ENCODE measurements around the gene PLAC9. TPM values are rescaled to one million over a fixed set of nuclear protein-coding genes. Genes with fewer than 3 reads are reported as not detected.
A peak's percentile ranks its signal among the peaks of the same experiment; 100 is the strongest.

The PLAC9 gene
- total and polyA plus RNA-seq, 2 donors = 7.9 to 9.8 TPM

DNA sequence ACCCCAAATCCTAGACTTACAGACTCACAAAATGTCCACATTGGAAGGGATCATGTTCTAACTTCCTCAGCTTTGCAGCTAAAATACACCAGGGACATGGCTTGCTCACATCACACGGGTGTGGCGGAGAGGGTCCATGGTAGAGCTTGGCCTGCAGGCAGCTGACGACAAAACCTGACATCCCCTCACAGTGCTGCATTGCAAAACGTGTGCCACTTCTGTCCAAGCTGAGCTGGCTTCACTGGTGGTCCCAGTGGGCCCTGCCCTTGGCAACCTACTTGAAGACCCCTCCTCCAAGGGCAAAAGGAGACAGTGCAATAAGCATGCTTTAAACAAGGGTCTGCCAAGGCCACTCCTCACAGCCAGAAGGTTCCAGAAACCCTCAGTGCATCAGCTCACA lies 50.9 kb downstream of the PLAC9 start:
- Histone ChIP-seq H3K4me3 (ENCODE audit: low read length in 2 of 2) (no peak overlapping the region), H3K27ac (ENCODE audit: low read depth in 1 of 2, low read length in 1 of 2) (no peak overlapping the region), H3K9me3 (ENCODE audit: control insufficient read depth in 2 of 2, insufficient read depth in 1 of 2, low read length in 1 of 2) (peaks cover 1 to 7% of the 10 kb centered on the region in 2 donors), H3K27me3 (ENCODE audit: control insufficient read depth in 2 of 2, insufficient read depth in 1 of 2, low read length in 1 of 2) (no peaks in the 10 kb centered on the region), H3K36me3 (ENCODE audit: control insufficient read depth in 2 of 2, insufficient read depth in 2 of 2, low read length in 1 of 2) (peaks cover 15 to 30% of the 10 kb centered on the region in 2 donors), H3K4me1 (ENCODE audit: control insufficient read depth in 2 of 2, insufficient read depth in 2 of 2, low read length in 2 of 2) (peaks cover 26 to 48% of the 10 kb centered on the region in 2 donors)
- no peak for DNase-seq (ENCODE audit: low read depth in 6 of 9, low spot score in 9 of 9)
- WGBS = 83% methylated on average over 4 of the region's 4 CpGs

DNA sequence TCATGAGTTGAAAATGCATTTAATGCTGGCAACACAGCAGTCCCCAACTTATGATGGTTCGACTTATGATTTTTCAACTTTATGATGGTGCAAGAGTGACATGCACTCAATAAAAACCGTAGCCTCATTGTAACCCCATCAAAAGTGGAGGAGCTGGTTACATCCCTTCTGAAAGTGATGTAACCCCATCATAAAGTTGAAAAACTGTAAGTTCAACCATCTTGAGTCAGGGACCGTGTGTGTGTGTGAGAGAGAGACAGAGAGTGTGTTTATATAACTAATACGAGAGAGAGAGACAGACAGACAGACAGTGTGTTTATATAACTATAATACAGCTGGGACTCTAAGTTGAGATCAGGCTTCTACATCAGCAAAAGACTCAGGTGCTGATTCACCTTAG lies 51.8 kb downstream of the PLAC9 start:
- WGBS = 95% methylated on average over 4 of the region's 4 CpGs
- Histone ChIP-seq H3K4me3 (ENCODE audit: low read length in 2 of 2) (no peak overlapping the region), H3K36me3 (ENCODE audit: control insufficient read depth in 2 of 2, insufficient read depth in 2 of 2, low read length in 1 of 2) (peaks cover 15 to 28% of the 10 kb centered on the region in 2 donors)

DNA sequence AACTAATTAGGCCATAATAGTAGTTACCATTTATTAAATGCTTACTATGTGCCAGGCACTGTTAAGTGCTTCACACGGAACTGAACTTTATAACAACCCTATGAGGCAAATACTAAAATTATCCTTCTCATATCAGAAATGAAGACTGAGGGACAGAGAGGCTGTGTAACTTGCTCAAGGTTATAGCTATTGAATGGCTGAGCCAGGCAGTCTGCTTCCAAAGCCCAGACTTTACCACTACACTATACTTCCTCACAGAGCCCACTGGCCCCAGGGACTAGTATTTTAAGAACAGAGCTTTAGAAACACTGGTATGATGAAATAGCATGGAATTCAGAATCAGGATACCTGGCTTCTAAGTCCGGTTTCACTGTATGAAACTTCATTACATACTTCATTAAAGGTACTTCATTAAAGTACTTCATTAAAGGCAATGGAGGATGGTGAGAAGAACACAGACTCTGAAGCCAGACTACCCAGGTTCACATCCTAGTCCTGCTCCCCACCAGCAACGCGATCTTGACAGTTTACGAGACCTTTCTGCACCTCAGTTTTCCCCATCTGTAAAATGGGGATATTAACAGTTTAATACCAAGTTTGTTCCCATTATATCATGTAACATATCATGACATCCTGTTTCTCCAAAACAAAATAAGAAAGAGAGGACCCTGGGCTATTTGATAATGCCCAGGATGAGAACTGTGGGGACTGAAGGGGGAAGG lies 53.2 kb downstream of the PLAC9 start:
- peaks cover 4 to 16% of the 10 kb centered on the region in 2 donors for H3K36me3 ChIP-seq (ENCODE audit: control insufficient read depth in 2 of 2, insufficient read depth in 2 of 2, low read length in 1 of 2)
- H3K4me1 ChIP-seq (ENCODE audit: control insufficient read depth in 2 of 2, insufficient read depth in 2 of 2, low read length in 2 of 2) = peaks cover 41 to 59% of the 10 kb centered on the region in 2 donors
- H3K9me3 ChIP-seq (ENCODE audit: control insufficient read depth in 2 of 2, insufficient read depth in 1 of 2, low read length in 1 of 2) = peaks cover 1 to 7% of the 10 kb centered on the region in 2 donors
- no peak for DNase-seq (ENCODE audit: low read depth in 6 of 9, low spot score in 9 of 9)
- H3K27me3 ChIP-seq (ENCODE audit: control insufficient read depth in 2 of 2, insufficient read depth in 1 of 2, low read length in 1 of 2) = no peaks in the 10 kb centered on the region
- H3K27ac ChIP-seq (ENCODE audit: low read depth in 1 of 2, low read length in 1 of 2) = peak overlapping the region; percentile 25 to 99
- 99% methylated on average over 5 of the region's 5 CpGs for WGBS
- H3K4me3 ChIP-seq (ENCODE audit: low read length in 2 of 2) = no peak overlapping the region

More for the DNA sequence above, 51.8 kb downstream of the PLAC9 start:
- no peaks in the 10 kb centered on the region for H3K27me3 ChIP-seq (ENCODE audit: control insufficient read depth in 2 of 2, insufficient read depth in 1 of 2, low read length in 1 of 2)
- H3K27ac ChIP-seq (ENCODE audit: low read depth in 1 of 2, low read length in 1 of 2) = peak overlapping the region in 1 of 2 donors; percentile 29
- DNase-seq (ENCODE audit: low read depth in 6 of 9, low spot score in 9 of 9) = no peak
- peaks cover 1 to 7% of the 10 kb centered on the region in 2 donors for H3K9me3 ChIP-seq (ENCODE audit: control insufficient read depth in 2 of 2, insufficient read depth in 1 of 2, low read length in 1 of 2)
- H3K4me1 ChIP-seq (ENCODE audit: control insufficient read depth in 2 of 2, insufficient read depth in 2 of 2, low read length in 2 of 2) = peaks cover 34 to 53% of the 10 kb centered on the region in 2 donors

DNA sequence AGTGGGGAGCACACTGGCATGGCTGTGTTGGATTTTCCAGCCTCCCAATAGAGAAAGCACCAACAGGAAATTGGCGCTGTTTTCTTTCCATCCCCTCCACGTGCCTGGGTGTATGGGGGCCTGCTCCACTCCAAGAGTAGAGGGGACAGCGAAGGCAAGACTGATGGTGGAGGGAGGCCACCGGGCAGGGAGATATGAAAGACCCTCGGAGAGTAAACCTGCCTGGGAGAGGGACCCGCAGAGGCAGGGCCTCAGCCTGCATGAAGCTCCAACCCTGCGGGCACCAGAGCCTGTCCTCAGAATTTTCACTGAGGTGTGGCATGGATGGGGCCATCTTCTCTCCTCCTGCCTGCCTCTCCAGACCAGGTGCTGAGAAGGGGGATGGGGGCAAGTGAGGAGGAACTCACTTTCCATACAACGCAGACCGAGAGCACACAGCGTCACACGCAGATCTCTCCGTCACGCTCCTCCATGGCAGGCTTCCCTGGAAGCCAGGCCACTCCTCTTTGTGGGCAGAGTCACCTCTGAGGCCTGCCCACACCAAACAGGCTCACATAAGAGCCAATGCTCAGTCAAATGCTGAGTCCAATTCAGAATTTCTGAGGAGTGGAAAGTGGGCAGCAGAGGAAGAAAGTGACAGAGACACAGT lies 54.0 kb downstream of the PLAC9 start:
- Histone ChIP-seq H3K36me3 (ENCODE audit: control insufficient read depth in 2 of 2, insufficient read depth in 2 of 2, low read length in 1 of 2) (peaks cover 4 to 14% of the 10 kb centered on the region in 2 donors), H3K27me3 (ENCODE audit: control insufficient read depth in 2 of 2, insufficient read depth in 1 of 2, low read length in 1 of 2) (no peaks in the 10 kb centered on the region), H3K27ac (ENCODE audit: low read depth in 1 of 2, low read length in 1 of 2) (peak overlapping the region; percentile 98 to 99), H3K9me3 (ENCODE audit: control insufficient read depth in 2 of 2, insufficient read depth in 1 of 2, low read length in 1 of 2) (peaks cover 1 to 9% of the 10 kb centered on the region in 2 donors), H3K4me1 (ENCODE audit: control insufficient read depth in 2 of 2, insufficient read depth in 2 of 2, low read length in 2 of 2) (peaks cover 47 to 66% of the 10 kb centered on the region in 2 donors), H3K4me3 (ENCODE audit: low read length in 2 of 2) (peak overlapping the region in 1 of 2 donors; percentile 34)
- DNase-seq (ENCODE audit: low read depth in 6 of 9, low spot score in 9 of 9) = peak in 3 of 9 donors; percentile 54 to 73 (median 73)
- 78% methylated on average over 13 of the region's 13 CpGs for WGBS

DNA sequence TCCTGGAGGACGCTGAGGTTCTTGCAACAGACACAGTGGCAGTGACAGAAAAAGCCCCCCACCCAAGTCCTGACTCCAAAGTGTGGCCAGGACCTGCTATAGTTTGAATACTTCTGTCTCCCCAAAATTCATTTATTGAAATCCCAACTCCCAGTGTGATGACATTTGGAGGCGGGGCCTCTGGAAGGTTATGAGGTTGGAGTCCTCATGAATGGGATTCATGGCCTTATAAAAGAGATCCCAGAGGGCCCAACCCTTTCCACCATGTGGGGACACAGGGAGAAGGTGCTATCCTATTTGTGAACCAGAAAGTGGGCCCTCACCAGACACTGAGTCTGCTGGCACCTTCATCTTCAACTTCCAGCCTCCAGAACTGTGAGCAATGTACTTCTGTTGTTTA lies 54.5 kb downstream of the PLAC9 start:
- Histone ChIP-seq H3K9me3 (ENCODE audit: control insufficient read depth in 2 of 2, insufficient read depth in 1 of 2, low read length in 1 of 2) (peaks cover 1 to 15% of the 10 kb centered on the region in 2 donors), H3K36me3 (ENCODE audit: control insufficient read depth in 2 of 2, insufficient read depth in 2 of 2, low read length in 1 of 2) (peaks cover 4 to 14% of the 10 kb centered on the region in 2 donors), H3K4me1 (ENCODE audit: control insufficient read depth in 2 of 2, insufficient read depth in 2 of 2, low read length in 2 of 2) (peaks cover 52 to 72% of the 10 kb centered on the region in 2 donors), H3K4me3 (ENCODE audit: low read length in 2 of 2) (peak overlapping the region; percentile 22 to 34), H3K27me3 (ENCODE audit: control insufficient read depth in 2 of 2, insufficient read depth in 1 of 2, low read length in 1 of 2) (no peaks in the 10 kb centered on the region), H3K27ac (ENCODE audit: low read depth in 1 of 2, low read length in 1 of 2) (peak overlapping the region; percentile 98 to 99)
- no peak for DNase-seq (ENCODE audit: low read depth in 6 of 9, low spot score in 9 of 9)
- WGBS = 97% methylated on average over 2 of the region's 2 CpGs

DNA sequence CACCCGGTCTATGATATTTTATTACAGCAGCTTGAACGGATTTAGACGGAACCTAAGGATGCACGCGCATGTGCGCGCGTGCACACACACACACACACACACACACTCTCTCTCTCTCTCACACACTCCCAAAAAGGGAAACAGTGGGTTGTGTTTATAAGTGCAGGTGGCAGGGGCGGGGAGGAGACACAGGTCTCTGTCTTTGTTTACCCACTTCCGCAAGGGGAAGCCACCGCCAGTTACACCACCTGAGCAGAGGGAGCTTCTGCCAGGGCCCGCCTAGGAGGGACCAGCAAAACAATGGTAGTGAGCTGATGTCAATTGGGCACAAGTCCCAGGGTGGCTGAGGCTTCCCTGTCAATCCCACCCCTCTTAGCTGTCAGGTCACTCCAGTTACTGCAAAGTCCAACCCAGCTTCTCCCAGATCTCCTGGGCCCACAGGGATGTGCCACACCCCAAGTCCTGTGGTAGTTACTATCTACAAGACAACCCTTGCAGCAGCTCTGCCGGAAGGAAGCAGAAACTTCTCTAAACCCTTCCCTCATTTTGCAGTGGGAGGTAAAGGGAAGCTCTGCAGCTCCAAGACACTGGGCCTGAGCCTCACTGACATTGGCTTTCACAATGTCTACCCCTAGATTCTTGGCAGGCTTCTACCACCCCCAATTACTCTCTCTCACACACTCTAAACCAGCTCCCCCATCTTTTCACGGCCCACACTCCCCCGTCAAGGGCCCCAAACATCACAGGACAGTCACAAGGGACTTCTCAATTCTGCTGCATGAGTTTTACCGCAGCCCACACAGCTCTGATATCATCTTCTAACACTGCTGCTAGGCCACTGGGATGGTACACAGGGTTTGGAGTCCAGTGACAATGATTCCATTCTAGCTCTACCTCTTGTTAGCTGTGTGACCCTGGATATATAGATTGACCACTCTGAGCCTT lies 55.2 kb downstream of the PLAC9 start:
- Histone ChIP-seq H3K36me3 (ENCODE audit: control insufficient read depth in 2 of 2, insufficient read depth in 2 of 2, low read length in 1 of 2) (peaks cover 4 to 12% of the 10 kb centered on the region in 2 donors), H3K9me3 (ENCODE audit: control insufficient read depth in 2 of 2, insufficient read depth in 1 of 2, low read length in 1 of 2) (peaks cover 1 to 15% of the 10 kb centered on the region in 2 donors), H3K27ac (ENCODE audit: low read depth in 1 of 2, low read length in 1 of 2) (peak overlapping the region; percentile 98 to 99), H3K4me3 (ENCODE audit: low read length in 2 of 2) (peak overlapping the region; percentile 22 to 34), H3K4me1 (ENCODE audit: control insufficient read depth in 2 of 2, insufficient read depth in 2 of 2, low read length in 2 of 2) (peaks cover 52 to 72% of the 10 kb centered on the region in 2 donors), H3K27me3 (ENCODE audit: control insufficient read depth in 2 of 2, insufficient read depth in 1 of 2, low read length in 1 of 2) (no peaks in the 10 kb centered on the region)
- 12% methylated on average over 16 of the region's 16 CpGs for WGBS
- peak; percentile 80 to 97 (median 93) for DNase-seq (ENCODE audit: low read depth in 6 of 9, low spot score in 9 of 9)

DNA sequence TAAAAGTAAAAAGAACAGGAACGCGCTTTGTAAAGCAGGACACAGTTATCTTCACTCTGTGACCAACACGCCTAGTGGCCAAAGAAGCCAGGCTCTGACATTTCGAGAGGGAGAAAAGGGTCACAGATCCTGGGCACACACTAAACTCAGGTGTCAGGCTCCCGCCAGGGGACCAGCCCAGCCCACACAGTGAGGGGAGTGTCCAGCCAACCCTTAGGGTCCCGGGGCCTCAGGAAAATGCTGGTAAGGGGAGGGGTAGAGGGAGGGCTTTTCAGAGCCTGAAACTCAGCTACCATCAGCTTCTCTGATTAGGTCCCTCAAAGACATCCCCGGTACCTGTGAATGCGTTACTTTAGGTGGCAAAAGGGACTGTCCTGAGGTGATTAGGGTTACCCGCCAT lies 56.2 kb downstream of the PLAC9 start:
- peaks cover 2 to 5% of the 10 kb centered on the region in 2 donors for H3K36me3 ChIP-seq (ENCODE audit: control insufficient read depth in 2 of 2, insufficient read depth in 2 of 2, low read length in 1 of 2)
- peak overlapping the region; percentile 84 to 99 for H3K27ac ChIP-seq (ENCODE audit: low read depth in 1 of 2, low read length in 1 of 2)
- peaks cover 52 to 72% of the 10 kb centered on the region in 2 donors for H3K4me1 ChIP-seq (ENCODE audit: control insufficient read depth in 2 of 2, insufficient read depth in 2 of 2, low read length in 2 of 2)
- no peaks in the 10 kb centered on the region for H3K27me3 ChIP-seq (ENCODE audit: control insufficient read depth in 2 of 2, insufficient read depth in 1 of 2, low read length in 1 of 2)
- no peak overlapping the region for H3K4me3 ChIP-seq (ENCODE audit: low read length in 2 of 2)
- WGBS = 96% methylated on average over 9 of the region's 9 CpGs
- H3K9me3 ChIP-seq (ENCODE audit: control insufficient read depth in 2 of 2, insufficient read depth in 1 of 2, low read length in 1 of 2) = peaks cover 1 to 22% of the 10 kb centered on the region in 2 donors
- no peak for DNase-seq (ENCODE audit: low read depth in 6 of 9, low spot score in 9 of 9)

DNA sequence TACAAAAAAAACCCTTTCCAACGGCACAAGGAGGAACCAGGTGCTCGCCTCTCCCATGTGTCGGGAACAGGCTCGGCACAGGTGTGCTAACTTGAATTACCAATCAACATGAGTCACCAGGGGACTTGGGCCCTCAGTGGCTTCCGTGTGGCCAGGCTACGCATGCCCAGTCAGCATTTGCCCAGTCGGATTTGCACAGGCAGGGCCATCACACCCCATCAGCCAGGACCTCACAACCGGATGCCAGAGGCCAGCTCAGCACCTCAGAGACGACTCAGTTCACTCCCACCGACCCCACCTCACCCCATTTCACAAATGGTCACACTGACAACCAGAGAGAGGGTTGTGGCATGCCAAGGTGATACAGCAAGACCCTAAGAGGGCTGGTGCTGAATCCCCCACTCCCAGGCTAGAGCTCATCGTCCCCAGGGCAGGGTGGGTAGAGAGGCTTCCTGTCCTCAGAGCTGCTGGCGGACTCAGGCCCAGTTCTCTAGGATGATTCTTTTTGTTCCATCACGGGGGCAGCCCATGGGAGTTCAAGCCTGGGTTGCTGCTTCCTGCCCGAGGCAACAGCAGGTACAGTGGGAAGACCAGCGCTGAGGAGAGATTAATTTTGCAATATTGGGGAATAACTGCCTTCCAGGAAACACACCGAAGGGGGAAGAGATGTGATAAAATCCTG lies 59.2 kb downstream of the PLAC9 start:
- WGBS = 81% methylated on average over 16 of the region's 16 CpGs
- H3K4me3 ChIP-seq (ENCODE audit: low read length in 2 of 2) = no peak overlapping the region

More for the DNA sequence above, 59.2 kb downstream of the PLAC9 start:
- peak overlapping the region in 1 of 2 donors; percentile 78 for H3K27ac ChIP-seq (ENCODE audit: low read depth in 1 of 2, low read length in 1 of 2)
- H3K4me1 ChIP-seq (ENCODE audit: control insufficient read depth in 2 of 2, insufficient read depth in 2 of 2, low read length in 2 of 2) = peaks cover 47 to 77% of the 10 kb centered on the region in 2 donors
- H3K27me3 ChIP-seq (ENCODE audit: control insufficient read depth in 2 of 2, insufficient read depth in 1 of 2, low read length in 1 of 2) = no peaks in the 10 kb centered on the region
- peaks cover 1 to 17% of the 10 kb centered on the region in 2 donors for H3K9me3 ChIP-seq (ENCODE audit: control insufficient read depth in 2 of 2, insufficient read depth in 1 of 2, low read length in 1 of 2)
- peak in 1 of 9 donors; percentile 38 for DNase-seq (ENCODE audit: low read depth in 6 of 9, low spot score in 9 of 9)
- peaks cover 10 to 13% of the 10 kb centered on the region in 2 donors for H3K36me3 ChIP-seq (ENCODE audit: control insufficient read depth in 2 of 2, insufficient read depth in 2 of 2, low read length in 1 of 2)
